ENCODE measurements around the gene HS6ST3. TPM values are rescaled to one million over a fixed set of nuclear protein-coding genes. Genes with fewer than 3 reads are reported as not detected.

HS6ST3 gene
- total RNA-seq, 1 donor from 2014 or later: 1.3 TPM

DNA sequence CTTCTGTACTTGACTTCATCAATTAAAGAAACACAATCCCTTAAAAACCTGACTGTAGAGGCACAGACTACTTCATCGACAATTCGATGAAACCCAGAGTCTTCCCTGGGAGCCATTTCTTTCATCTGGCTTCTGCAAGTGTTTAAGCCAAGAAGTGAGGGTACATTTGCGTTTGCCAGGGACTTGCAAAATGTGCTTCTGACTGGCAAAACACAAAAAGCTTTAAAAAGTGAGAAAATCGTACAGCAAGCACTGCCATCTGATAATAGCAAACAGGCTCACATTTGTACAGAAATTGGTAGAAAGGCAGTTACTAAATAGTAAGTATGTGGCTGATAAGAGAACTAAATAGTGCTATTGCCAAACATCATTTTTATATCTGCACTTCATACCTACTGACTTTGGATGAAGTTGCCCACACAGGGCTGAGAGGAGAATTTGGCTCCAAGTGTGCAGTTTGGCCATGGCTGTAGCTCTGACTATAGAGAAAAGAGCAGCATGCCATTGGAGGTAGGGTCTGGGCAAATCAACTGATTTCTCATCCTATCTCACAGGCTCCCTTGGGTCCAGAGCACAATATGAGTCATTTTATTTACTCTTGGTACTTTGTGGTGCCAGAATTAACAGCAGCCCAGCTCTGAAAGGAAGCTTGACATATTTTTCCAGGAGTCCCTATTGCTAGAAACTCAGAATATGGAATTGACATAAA, 546.2 kb downstream of the HS6ST3 start:
- H3K4me1 Mint-ChIP-seq (ENCODE audit: low read depth, unreplicated experiment): no peaks in the 10 kb centered on the region
- TF ChIP-seq, protein P1, sequence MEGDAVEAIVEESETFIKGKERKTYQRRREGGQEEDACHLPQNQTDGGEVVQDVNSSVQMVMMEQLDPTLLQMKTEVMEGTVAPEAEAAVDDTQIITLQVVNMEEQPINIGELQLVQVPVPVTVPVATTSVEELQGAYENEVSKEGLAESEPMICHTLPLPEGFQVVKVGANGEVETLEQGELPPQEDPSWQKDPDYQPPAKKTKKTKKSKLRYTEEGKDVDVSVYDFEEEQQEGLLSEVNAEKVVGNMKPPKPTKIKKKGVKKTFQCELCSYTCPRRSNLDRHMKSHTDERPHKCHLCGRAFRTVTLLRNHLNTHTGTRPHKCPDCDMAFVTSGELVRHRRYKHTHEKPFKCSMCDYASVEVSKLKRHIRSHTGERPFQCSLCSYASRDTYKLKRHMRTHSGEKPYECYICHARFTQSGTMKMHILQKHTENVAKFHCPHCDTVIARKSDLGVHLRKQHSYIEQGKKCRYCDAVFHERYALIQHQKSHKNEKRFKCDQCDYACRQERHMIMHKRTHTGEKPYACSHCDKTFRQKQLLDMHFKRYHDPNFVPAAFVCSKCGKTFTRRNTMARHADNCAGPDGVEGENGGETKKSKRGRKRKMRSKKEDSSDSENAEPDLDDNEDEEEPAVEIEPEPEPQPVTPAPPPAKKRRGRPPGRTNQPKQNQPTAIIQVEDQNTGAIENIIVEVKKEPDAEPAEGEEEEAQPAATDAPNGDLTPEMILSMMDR (IDR thresholded peaks at IDR 0.05; ENCODE audit: partially characterized antibody, unreplicated experiment): no peak
- no peak overlapping the region for H3K27ac Mint-ChIP-seq (ENCODE audit: unreplicated experiment)
- peaks cover 1% of the 10 kb centered on the region for H3K9me3 Mint-ChIP-seq (ENCODE audit: unreplicated experiment)
- no peak overlapping the region for H3K4me3 Mint-ChIP-seq (ENCODE audit: unreplicated experiment)
- no peaks in the 10 kb centered on the region for H3K27me3 Mint-ChIP-seq (ENCODE audit: unreplicated experiment)
- H3K36me3 Mint-ChIP-seq (ENCODE audit: unreplicated experiment): no peaks in the 10 kb centered on the region
- DNase-seq: no peak

DNA sequence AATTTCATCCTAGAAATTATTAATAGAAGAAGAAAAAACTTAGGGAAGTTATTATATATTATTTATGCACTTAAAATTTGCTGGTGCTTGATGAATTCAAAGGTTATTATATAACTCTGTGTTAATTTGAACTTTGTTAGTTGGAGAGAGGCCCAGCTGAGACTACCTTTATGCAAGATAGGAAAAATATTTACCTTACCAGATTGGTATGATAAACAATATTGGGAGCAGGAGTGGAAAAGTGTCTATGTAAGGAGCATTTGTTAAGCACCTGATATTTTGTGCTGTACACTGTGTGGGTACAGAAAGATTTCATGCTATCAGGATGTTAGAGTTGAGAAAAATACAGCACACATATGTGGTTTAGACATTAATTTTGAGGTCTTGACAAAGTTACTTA, 547.1 kb downstream of the HS6ST3 start:
- Mint-ChIP-seq H3K27me3 (ENCODE audit: unreplicated experiment) (no peaks in the 10 kb centered on the region), H3K36me3 (ENCODE audit: unreplicated experiment) (no peaks in the 10 kb centered on the region), H3K4me3 (ENCODE audit: unreplicated experiment) (no peak overlapping the region), H3K9me3 (ENCODE audit: unreplicated experiment) (peaks cover 1% of the 10 kb centered on the region), H3K27ac (ENCODE audit: unreplicated experiment) (no peak overlapping the region), H3K4me1 (ENCODE audit: low read depth, unreplicated experiment) (no peaks in the 10 kb centered on the region)
- TF ChIP-seq, protein P1 (IDR thresholded peaks at IDR 0.05; ENCODE audit: partially characterized antibody, unreplicated experiment): no peak
- no peak for DNase-seq

DNA sequence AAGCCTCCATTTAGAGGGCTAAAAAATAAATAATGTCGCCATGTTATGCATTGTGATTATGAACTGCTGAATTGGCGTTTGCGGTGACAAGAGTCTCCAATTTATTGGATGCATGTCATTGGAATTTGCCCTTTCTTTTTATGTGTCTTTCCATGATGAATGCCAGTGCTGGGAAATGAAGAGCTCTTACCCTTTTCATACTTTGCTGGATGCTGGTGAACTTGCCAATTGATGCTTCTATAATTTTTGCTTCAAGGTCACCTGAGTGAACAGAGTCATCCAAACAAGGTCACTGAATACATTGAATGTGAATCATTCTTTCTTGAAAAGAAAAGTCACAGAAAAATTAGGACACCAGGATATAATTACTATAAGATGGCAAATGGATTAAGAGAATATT, 556.2 kb downstream of the HS6ST3 start:
- DNase-seq: no peak
- H3K4me3 Mint-ChIP-seq (ENCODE audit: unreplicated experiment): no peak overlapping the region
- peaks cover 2% of the 10 kb centered on the region for H3K27me3 Mint-ChIP-seq (ENCODE audit: unreplicated experiment)
- H3K27ac Mint-ChIP-seq (ENCODE audit: unreplicated experiment): no peak overlapping the region
- TF ChIP-seq, protein P1 (IDR thresholded peaks at IDR 0.05; ENCODE audit: partially characterized antibody, unreplicated experiment): no peak
- H3K9me3 Mint-ChIP-seq (ENCODE audit: unreplicated experiment): peaks cover 2% of the 10 kb centered on the region
- no peaks in the 10 kb centered on the region for H3K36me3 Mint-ChIP-seq (ENCODE audit: unreplicated experiment)
- no peaks in the 10 kb centered on the region for H3K4me1 Mint-ChIP-seq (ENCODE audit: low read depth, unreplicated experiment)

DNA sequence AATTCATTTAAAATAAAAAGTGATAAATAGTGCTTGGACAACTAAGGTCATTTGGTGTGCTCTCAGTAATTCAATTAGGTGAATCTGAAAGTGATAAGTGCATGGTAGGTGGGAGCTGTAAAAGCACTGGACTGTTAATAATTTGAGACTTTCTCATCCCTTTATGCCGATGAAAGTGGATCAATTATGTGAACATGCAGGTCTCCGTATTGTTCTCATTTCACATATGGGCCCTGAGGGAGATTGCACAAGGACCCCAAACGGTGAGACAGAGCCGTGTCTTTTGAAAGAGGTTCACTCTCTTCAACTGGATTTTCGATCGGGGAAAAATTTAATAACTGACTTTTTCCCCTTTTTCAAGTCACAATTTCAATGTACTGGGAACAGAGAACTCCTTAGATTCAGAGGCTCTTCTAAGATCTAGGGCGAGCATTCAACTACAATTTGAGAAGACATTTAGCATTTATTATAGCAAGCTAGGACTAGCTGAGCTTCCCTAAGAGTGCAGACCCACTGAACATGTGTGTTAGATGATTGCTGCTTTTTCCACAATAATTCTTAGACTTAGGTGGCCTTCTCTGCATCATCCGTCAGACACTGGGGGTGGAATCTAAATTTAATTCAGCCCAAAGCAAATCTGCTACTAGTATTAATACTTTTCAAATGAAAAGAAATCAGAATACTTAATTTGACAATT, 556.8 kb downstream of the HS6ST3 start:
- no peak overlapping the region for H3K27ac Mint-ChIP-seq (ENCODE audit: unreplicated experiment)
- no peak for DNase-seq
- peaks cover 2% of the 10 kb centered on the region for H3K27me3 Mint-ChIP-seq (ENCODE audit: unreplicated experiment)
- peaks cover 2% of the 10 kb centered on the region for H3K9me3 Mint-ChIP-seq (ENCODE audit: unreplicated experiment)
- TF ChIP-seq, protein P1 (IDR thresholded peaks at IDR 0.05; ENCODE audit: partially characterized antibody, unreplicated experiment): no peak
- no peak overlapping the region for H3K4me3 Mint-ChIP-seq (ENCODE audit: unreplicated experiment)
- H3K4me1 Mint-ChIP-seq (ENCODE audit: low read depth, unreplicated experiment): no peaks in the 10 kb centered on the region
- no peaks in the 10 kb centered on the region for H3K36me3 Mint-ChIP-seq (ENCODE audit: unreplicated experiment)

DNA sequence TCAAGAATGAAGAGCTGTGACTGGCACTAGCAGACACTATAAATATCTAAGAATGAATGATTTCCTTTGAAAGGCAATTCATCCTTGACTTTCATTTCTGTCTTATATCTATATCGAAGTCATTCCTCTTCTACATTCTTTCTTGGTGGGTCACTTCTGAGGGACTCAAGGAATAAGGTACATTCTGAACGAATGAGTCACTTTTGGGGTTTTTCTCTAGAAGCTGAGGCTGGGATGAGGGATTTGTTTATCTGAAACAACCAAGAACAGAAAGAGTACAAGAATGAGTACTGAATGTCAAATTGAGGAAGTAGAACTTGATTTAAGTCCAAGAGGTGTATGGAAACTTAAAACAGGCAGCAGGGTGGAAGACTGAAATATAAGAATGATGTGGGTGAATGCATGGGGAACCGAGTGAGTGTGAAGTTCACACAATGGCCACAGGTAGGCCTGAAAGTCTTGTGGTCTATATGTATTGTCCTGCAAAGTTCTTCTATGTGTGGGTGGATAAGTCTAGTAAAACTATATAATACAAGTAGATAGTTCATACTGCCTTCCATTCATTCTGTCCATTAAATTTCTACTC, 560.5 kb downstream of the HS6ST3 start:
- no peak for DNase-seq
- TF ChIP-seq, protein P1 (IDR thresholded peaks at IDR 0.05; ENCODE audit: partially characterized antibody, unreplicated experiment): no peak
- peaks cover 4% of the 10 kb centered on the region for H3K9me3 Mint-ChIP-seq (ENCODE audit: unreplicated experiment)
- no peak overlapping the region for H3K4me3 Mint-ChIP-seq (ENCODE audit: unreplicated experiment)
- no peaks in the 10 kb centered on the region for H3K4me1 Mint-ChIP-seq (ENCODE audit: low read depth, unreplicated experiment)
- no peaks in the 10 kb centered on the region for H3K36me3 Mint-ChIP-seq (ENCODE audit: unreplicated experiment)
- no peaks in the 10 kb centered on the region for H3K27me3 Mint-ChIP-seq (ENCODE audit: unreplicated experiment)
- no peak overlapping the region for H3K27ac Mint-ChIP-seq (ENCODE audit: unreplicated experiment)
